OCI-LY7 (cell line): ENCODE results near the gene ADAMTS7. TPM values are rescaled to one million over a fixed set of nuclear protein-coding genes. Genes with fewer than 3 reads are reported as not detected.
A peak's percentile ranks its signal among the peaks of the same experiment; 100 is the strongest.
"Not testable (repeated sequence)": the region's sequence is repeated elsewhere in the genome, so short reads cannot be mapped to it uniquely, and the experiment has no call there.

Experiments
- BruUV-seq: library from RNA; stranded (reverse); fragments of 400-500 nt; replicated peaks from 2 replicates; lab custom pipeline; 2021; lab: Mats Ljungman, UMichigan
- CTCF ChIA-PET: fragments of 300-600 bp; sonication (Branson Sonifier 250); formaldehyde crosslinking; loops from one replicate; lab custom pipeline; 2022; ENCODE audit warnings: antibody characterized with exemption; ENCODE audit not compliant: unreplicated experiment; lab: Charles Lee
- POLR2A ChIA-PET: fragments of 300-600 bp; sonication (Branson Sonifier 250); formaldehyde crosslinking; loops from one replicate; lab custom pipeline; 2022; ENCODE audit warnings: antibody characterized with exemption; lab: Charles Lee
- DNase-seq: peaks from one replicate; pipeline ENCODE4 v3.0.0-alpha.2; 2015; ENCODE audit warnings: low spot score
- H2AFZ ChIP-seq: fragments of 200-600 bp; sonication (generic), shearing (Covaris generic); 2 replicates; pipeline ENCODE4 v1.6.1; 2014; ENCODE audit warnings: mild to moderate bottlenecking, antibody characterized with exemption, low read length, moderate library complexity
- H3K27ac ChIP-seq: fragments of 200-600 bp; sonication (generic); 2 replicates; pipeline ENCODE4 v1.5.1; 2014; ENCODE audit warnings: mixed run types, low read depth, mild to moderate bottlenecking, moderate library complexity, low read length, inconsistent platforms; ENCODE audit not compliant: poor library complexity, severe bottlenecking
- H3K36me3 ChIP-seq: fragments of 200-600 bp; sonication (generic); 2 replicates; pipeline ENCODE4 v1.6.1; 2014; ENCODE audit warnings: mild to moderate bottlenecking, antibody characterized with exemption, low read length, moderate library complexity, mixed read lengths; ENCODE audit not compliant: insufficient read depth
- H3K4me1 ChIP-seq: fragments of 200-600 bp; sonication (generic); 2 replicates; pipeline ENCODE4 v1.5.1; 2014; ENCODE audit warnings: mild to moderate bottlenecking, low read length; ENCODE audit not compliant: insufficient read depth, poor library complexity, severe bottlenecking
- H3K4me2 ChIP-seq: fragments of 200-600 bp; sonication (generic); 2 replicates; pipeline ENCODE4 v1.6.1; 2014; ENCODE audit warnings: mild to moderate bottlenecking, low read length
- H3K4me3 ChIP-seq: fragments of 200-600 bp; sonication (generic); 2 replicates; pipeline ENCODE4 v1.5.1; 2014; ENCODE audit warnings: mild to moderate bottlenecking, low read depth, low read length; ENCODE audit not compliant: poor library complexity, severe bottlenecking
- H3K79me2 ChIP-seq: fragments of 200-600 bp; sonication (generic); 2 replicates; pipeline ENCODE4 v1.6.1; 2016; ENCODE audit warnings: low read depth, mild to moderate bottlenecking, low read length, moderate library complexity, mixed read lengths; ENCODE audit not compliant: insufficient read depth
- H3K9me2 ChIP-seq: fragments of 200-600 bp; sonication (generic); 2 replicates; pipeline ENCODE4 v1.6.1; 2016; ENCODE audit warnings: mild to moderate bottlenecking, low read length, mixed read lengths; ENCODE audit not compliant: insufficient read depth
- H3K9me3 ChIP-seq: fragments of 200-600 bp; sonication (generic); 2 replicates; pipeline ENCODE4 v1.6.1; 2014; ENCODE audit warnings: mild to moderate bottlenecking, mixed run types, low read length, mixed read lengths
- H4K20me1 ChIP-seq: fragments of 200-600 bp; sonication (generic); 2 replicates; pipeline ENCODE4 v1.6.1; 2014; ENCODE audit warnings: mild to moderate bottlenecking, antibody characterized with exemption, low read length, moderate library complexity, mixed read lengths; ENCODE audit not compliant: insufficient read depth
- EZH2phosphoT487 ChIP-seq: fragments of 200-600 bp; sonication (generic); IDR thresholded peaks from 2 replicates; pipeline ENCODE4 v1.6.1; 2018; ENCODE audit warnings: low read depth, borderline replicate concordance, mild to moderate bottlenecking, mixed run types, antibody characterized with exemption, low read length, moderate library complexity, mixed read lengths
- intact Hi-C: fragments of 100-400 bp; cut with micrococcal nuclease; formaldehyde crosslinking; loops from one replicate; pipeline ENCODE4 v1.10.0; 2022; ENCODE audit not compliant: unreplicated experiment
- total RNA-seq, 2 experiments: library from RNA; depleted of rRNA in 1 of 2; stranded (reverse); fragments of >200 nt in 1 of 2; shearing (Covaris generic) in 1 of 2; gene quantifications; 2 replicates each; pipeline ENCODE4 v1.2.3, GENCODE V29; 2014 to 2022
- TF ChIP-seq, protein P1 (sequence below): fragments of 200-600 bp; sonication (generic); conservative IDR thresholded peaks from 2 replicates; pipeline ENCODE4 v1.5.1; 2014; ENCODE audit warnings: mild to moderate bottlenecking, antibody characterized with exemption, low read length, moderate library complexity, mixed read lengths

The ADAMTS7 gene
- total RNA-seq, 2 experiments from 2014 or later = 0.08 to 0.19 TPM

DNA sequence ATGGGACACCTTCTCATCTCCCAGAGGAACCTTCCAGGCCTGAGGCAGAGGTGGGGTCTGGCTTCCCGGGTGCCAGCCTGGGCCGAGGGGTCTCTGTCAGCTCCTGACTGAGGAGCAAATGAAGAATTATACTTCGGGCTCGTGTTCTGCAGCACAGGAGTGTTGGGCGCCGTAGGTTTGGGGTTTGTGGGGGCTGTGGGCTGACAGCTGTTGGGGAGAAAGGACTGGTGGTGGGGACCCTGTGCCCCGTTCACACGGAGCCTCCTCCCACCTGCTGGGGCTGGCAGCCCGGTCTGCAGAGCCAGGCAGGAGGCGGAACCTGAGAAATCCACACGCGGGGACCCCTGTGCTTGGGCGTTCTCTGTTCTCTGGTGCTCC, 59.7 kb downstream of the ADAMTS7 start:
- H3K9me3 ChIP-seq = no peaks in the 10 kb centered on the region
- no peak overlapping the region for H3K4me2 ChIP-seq
- ChIA-PET POLR2A (no interaction called here), CTCF (no interaction called here)
- intact Hi-C loops = loop anchor here (1.0 to 10.0 kb wide), 3 partner anchors 114 to 253 kb away; no protein-coding TSS in a partner anchor
- TF ChIP-seq, protein P1, sequence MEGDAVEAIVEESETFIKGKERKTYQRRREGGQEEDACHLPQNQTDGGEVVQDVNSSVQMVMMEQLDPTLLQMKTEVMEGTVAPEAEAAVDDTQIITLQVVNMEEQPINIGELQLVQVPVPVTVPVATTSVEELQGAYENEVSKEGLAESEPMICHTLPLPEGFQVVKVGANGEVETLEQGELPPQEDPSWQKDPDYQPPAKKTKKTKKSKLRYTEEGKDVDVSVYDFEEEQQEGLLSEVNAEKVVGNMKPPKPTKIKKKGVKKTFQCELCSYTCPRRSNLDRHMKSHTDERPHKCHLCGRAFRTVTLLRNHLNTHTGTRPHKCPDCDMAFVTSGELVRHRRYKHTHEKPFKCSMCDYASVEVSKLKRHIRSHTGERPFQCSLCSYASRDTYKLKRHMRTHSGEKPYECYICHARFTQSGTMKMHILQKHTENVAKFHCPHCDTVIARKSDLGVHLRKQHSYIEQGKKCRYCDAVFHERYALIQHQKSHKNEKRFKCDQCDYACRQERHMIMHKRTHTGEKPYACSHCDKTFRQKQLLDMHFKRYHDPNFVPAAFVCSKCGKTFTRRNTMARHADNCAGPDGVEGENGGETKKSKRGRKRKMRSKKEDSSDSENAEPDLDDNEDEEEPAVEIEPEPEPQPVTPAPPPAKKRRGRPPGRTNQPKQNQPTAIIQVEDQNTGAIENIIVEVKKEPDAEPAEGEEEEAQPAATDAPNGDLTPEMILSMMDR = no peak
- no peak for TF ChIP-seq EZH2phosphoT487
- H4K20me1 ChIP-seq = no peaks in the 10 kb centered on the region
- no peak for DNase-seq
- peaks cover 12% of the 10 kb centered on the region for H3K4me1 ChIP-seq
- H3K36me3 ChIP-seq = no peaks in the 10 kb centered on the region
- H3K27ac ChIP-seq = no peak overlapping the region
- no peak overlapping the region for H3K4me3 ChIP-seq
- no TSS peak for BruUV-seq
- no peak overlapping the region for H2AFZ ChIP-seq
- no peaks in the 10 kb centered on the region for H3K79me2 ChIP-seq
- H3K9me2 ChIP-seq = no peaks in the 10 kb centered on the region

DNA sequence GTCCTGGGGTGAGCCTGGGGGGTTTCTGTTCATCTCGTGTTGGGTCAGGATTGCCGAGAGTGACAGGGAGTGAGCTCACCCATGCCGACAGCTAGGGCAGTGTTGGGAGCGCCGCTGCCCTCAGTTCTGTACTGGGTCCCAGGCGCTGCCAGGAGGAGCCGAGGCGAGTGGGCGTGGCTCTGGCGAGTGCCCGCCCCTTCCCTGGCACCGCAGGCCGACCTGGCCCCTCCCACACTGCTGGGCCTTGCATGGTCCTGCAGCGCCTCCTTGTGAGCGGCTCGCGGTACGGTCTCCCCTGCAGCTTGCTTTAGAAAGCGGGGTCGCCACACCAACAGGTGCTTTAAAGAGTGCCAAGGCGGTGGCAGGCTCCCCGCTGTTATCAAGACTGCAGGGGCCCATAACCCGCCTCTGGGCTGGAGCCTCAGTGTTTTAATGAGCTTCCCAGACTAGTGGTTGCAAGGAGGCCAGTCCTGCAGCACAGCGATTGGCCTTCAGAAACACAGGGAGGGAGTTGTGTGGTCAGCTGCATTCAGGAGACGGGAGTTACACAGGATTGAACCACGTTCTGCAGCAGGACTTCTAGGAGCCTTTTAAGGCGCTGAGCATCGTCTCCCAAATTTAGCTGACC, 60.2 kb downstream of the ADAMTS7 start:
- H3K4me2 ChIP-seq = peak overlapping the region; percentile 55
- POLR2A ChIA-PET = interaction anchor here (0.6 kb wide), 1 partner anchor 570 kb away, joined by 5 read pairs; no protein-coding TSS in a partner anchor
- CTCF ChIA-PET = not testable (repeated sequence)

More for the DNA sequence above, 60.2 kb downstream of the ADAMTS7 start:
- H4K20me1 ChIP-seq, H3K79me2 ChIP-seq, H2AFZ ChIP-seq, BruUV-seq, H3K9me3 ChIP-seq, H3K36me3 ChIP-seq, H3K27ac ChIP-seq, H3K4me1 ChIP-seq, H3K9me2 ChIP-seq: not testable (repeated sequence)
- DNase-seq = peak; percentile 93
- intact Hi-C loops = loop anchor here (1.0 to 10.0 kb wide), 3 partner anchors 114 to 254 kb away; no protein-coding TSS in a partner anchor
- TF ChIP-seq, protein P1 = peak; percentile 74
- peak overlapping the region; percentile 23 for H3K4me3 ChIP-seq
